Left lung (tissue), 10 donors: ENCODE data around the gene MAST2. TPM values are rescaled to one million over a fixed set of nuclear protein-coding genes. Genes with fewer than 3 reads are reported as not detected.

Experiments
- ATAC-seq: fragments of 200-7000 bp; cut with Tn5 transposase; one replicate; pipeline ENCODE4 v1.9.1; 2020; ENCODE audit warnings: moderate library complexity
- DNase-seq, 4 donors: peaks; one replicate each; pipeline ENCODE4 v3.0.0-alpha.2; 2013 to 2020
- H3K27ac ChIP-seq, 2 donors: fragments of 200-600 bp; sonication (generic) in 1 of 2; one replicate each; pipeline versions ENCODE4 v1.5.0 to v1.8.0; 2020 to 2021
- H3K27me3 ChIP-seq, 2 donors: fragments of 200-600 bp; sonication (generic) in 1 of 2; one replicate each; pipeline versions ENCODE4 v1.5.0 to v1.8.0; 2020 to 2021
- H3K36me3 ChIP-seq, 2 donors: fragments of 200-600 bp; sonication (generic) in 1 of 2; one replicate each; pipeline versions ENCODE4 v1.5.0 to v1.8.0; 2020 to 2021
- H3K4me1 ChIP-seq, 2 donors: fragments of 200-600 bp; one replicate each; pipeline ENCODE4 v1.8.0; 2021
- H3K4me3 ChIP-seq, 2 donors: fragments of 200-600 bp; sonication (generic) in 1 of 2; one replicate each; pipeline versions ENCODE4 v1.5.0 to v1.8.0; 2020 to 2021; ENCODE audit warnings: mild to moderate bottlenecking in 1 of 2
- H3K9me3 ChIP-seq, 2 donors: fragments of 200-600 bp; sonication (generic) in 1 of 2; one replicate each; pipeline versions ENCODE4 v1.5.0 to v1.8.0; 2020 to 2021
- intact Hi-C, 2 donors: fragments of 100-400 bp; cut with DNase I; formaldehyde crosslinking; loops; one replicate each; pipeline versions ENCODE4 v1.11.2 to v1.14.2; 2022
- polyA plus RNA-seq, 6 donors: library from polyadenylated mRNA; unstranded; fragments of 120-200 nt; gene quantifications; one replicate each; pipeline ENCODE4 v1.2.1, GENCODE V29; 2013; ENCODE audit not compliant: insufficient read length in 6 of 6
- total RNA-seq, 2 donors: library from RNA; stranded (reverse); fragmentation: NEBNext Ultra II Directional; extraction: Animal tissue kit (Norgen Biotek cat#: 25700); gene quantifications; one replicate each; pipeline ENCODE4 v1.2.1, GENCODE V29; 2021
- TF ChIP-seq, protein P1 (sequence below), 2 donors: fragments of 200-600 bp; sonication (generic) in 1 of 2; IDR thresholded peaks; one replicate each; pipeline versions ENCODE4 v1.5.0 to v1.8.0; 2021; ENCODE audit warnings: antibody characterized with exemption in 2 of 2
- donor health status: DM: no; HTN: yes; CAD: no.
- donor health status: DM: no; HTN: no; CAD: no.

The MAST2 gene
- total and polyA plus RNA-seq, 8 donors, result 27.3 to 74.4 (median 64.9) TPM

DNA sequence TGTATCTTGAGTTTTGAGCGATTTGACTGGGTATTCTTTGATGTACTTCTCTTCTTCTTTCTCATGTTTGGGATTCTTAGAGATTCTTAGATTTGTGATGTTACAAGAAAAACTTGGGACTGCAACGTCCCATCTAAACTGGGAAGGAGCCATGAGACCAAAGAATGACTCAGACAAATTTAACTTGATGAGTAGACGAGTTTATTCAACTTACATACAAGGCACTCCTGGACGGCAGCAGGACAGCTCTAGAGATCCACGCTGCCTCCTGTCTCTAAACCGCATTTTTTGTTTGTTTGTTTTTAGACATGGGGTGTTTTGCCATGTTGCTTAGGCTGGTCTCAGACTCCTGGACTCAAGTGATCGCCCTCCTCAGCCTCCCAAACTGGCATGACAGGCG, 191.9 kb downstream of the MAST2 start:
- Histone ChIP-seq H3K27ac (no peak overlapping the region), H3K4me1 (no peaks in the 10 kb centered on the region), H3K4me3 (no peak overlapping the region), H3K27me3 (no peaks in the 10 kb centered on the region), H3K9me3 (no peaks in the 10 kb centered on the region), H3K36me3 (peaks cover 0 to 5% of the 10 kb centered on the region in 2 donors)
- intact Hi-C loops, result no loop called here
- DNase-seq, result no peak
- no peak for ATAC-seq
- TF ChIP-seq, protein P1, sequence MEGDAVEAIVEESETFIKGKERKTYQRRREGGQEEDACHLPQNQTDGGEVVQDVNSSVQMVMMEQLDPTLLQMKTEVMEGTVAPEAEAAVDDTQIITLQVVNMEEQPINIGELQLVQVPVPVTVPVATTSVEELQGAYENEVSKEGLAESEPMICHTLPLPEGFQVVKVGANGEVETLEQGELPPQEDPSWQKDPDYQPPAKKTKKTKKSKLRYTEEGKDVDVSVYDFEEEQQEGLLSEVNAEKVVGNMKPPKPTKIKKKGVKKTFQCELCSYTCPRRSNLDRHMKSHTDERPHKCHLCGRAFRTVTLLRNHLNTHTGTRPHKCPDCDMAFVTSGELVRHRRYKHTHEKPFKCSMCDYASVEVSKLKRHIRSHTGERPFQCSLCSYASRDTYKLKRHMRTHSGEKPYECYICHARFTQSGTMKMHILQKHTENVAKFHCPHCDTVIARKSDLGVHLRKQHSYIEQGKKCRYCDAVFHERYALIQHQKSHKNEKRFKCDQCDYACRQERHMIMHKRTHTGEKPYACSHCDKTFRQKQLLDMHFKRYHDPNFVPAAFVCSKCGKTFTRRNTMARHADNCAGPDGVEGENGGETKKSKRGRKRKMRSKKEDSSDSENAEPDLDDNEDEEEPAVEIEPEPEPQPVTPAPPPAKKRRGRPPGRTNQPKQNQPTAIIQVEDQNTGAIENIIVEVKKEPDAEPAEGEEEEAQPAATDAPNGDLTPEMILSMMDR (IDR thresholded peaks at IDR 0.05), result no peak

DNA sequence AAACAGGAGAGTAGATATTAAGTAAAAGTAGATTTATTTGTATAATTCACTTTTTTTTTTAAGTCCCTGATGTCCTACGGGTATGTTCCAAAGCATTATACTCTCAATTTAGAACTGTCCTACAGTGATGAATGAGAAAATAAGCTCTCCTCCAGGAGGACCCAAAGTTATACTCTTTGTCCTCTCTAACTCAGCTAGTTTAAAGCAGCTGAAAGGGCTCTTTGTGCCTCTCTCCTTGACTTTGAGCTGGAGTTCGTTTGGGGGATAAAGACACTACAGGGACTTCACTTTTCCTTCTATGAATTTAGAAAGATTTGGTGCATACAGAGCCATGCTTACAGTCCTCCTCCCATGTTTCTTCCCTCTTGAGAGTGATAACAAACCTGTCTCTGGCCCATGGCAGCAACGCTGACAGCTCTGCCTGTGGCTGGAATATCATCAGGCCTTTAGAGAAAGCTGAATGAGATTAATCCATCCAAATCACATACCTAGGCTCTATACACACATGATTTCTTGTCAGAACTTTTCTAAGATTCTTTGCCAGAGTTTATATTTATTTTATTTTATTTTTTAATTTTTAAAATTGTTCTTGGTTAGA, 194.7 kb downstream of the MAST2 start:
- intact Hi-C loops, result no loop called here
- no peak overlapping the region for H3K4me3 ChIP-seq
- H3K36me3 ChIP-seq, result peaks cover 0 to 5% of the 10 kb centered on the region in 2 donors
- no peak overlapping the region for H3K27ac ChIP-seq
- H3K27me3 ChIP-seq, result no peaks in the 10 kb centered on the region
- peaks cover 0 to 7% of the 10 kb centered on the region in 2 donors for H3K4me1 ChIP-seq
- H3K9me3 ChIP-seq, result no peaks in the 10 kb centered on the region
- ATAC-seq (no peak), DNase-seq (no peak)
- TF ChIP-seq, protein P1 (IDR thresholded peaks at IDR 0.05), result no peak

DNA sequence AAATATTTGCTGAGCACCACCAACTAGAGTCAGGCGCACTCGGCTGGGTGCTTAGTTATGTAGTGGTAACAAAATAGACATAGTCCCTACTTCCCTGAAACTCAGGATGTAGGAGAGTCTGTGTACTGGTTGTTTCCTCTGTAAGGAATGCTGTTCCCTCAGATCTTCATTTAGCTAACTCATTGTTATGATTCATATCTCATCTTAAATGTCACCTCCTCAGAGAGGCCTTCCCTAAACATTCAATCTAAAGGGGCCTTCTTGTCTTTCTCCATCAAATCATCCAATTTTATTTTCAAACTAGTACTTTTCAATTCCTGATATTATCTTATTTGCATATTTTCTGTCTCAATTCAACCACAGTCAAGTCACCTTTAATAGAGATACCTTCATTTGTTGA, 196.1 kb downstream of the MAST2 start:
- H3K27ac ChIP-seq, result no peak overlapping the region
- ATAC-seq, result no peak
- no peaks in the 10 kb centered on the region for H3K27me3 ChIP-seq
- intact Hi-C loops, result no loop called here
- TF ChIP-seq, protein P1 (IDR thresholded peaks at IDR 0.05), result no peak
- H3K9me3 ChIP-seq, result no peaks in the 10 kb centered on the region
- DNase-seq, result no peak
- peaks cover 0 to 18% of the 10 kb centered on the region in 2 donors for H3K4me1 ChIP-seq
- peaks cover 0 to 6% of the 10 kb centered on the region in 2 donors for H3K36me3 ChIP-seq
- no peak overlapping the region for H3K4me3 ChIP-seq

DNA sequence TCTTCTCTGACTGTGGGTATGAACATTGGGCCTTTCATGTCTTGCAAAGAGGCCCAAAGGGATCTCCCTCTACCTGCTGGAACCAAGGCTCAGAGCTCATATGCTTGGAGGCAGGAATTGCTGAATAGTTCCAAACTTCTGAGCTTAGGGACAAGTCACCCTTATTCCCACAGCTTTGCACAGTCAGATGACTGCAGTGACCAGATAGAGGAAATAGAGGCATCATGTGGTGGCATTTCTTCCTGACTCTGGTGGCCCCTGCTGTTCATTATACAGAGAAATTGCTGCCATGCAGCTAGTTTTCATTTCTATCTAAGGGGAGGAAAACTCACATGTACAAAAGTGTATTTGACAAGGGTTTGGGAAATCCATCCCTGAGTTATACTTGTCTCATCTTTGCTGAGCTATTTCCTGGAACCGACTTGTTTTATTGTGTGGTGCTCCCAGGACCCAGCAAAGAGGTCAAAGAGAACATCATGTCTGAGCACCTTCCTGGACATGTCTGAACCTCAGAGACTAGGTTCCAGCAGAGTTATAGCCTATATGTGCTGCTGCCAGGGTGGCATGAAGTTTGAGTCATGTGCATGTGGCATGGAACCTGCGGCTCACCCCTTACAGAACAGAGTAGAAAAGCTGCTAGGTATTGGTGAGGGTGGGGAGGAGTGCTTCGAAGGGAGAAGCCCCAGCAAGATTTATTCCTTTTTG, 197.8 kb downstream of the MAST2 start:
- Histone ChIP-seq H3K36me3 (peaks cover 0 to 14% of the 10 kb centered on the region in 2 donors), H3K4me3 (no peak overlapping the region), H3K4me1 (peaks cover 0 to 18% of the 10 kb centered on the region in 2 donors), H3K27me3 (no peaks in the 10 kb centered on the region), H3K9me3 (no peaks in the 10 kb centered on the region), H3K27ac (no peak overlapping the region)
- TF ChIP-seq, protein P1 (IDR thresholded peaks at IDR 0.05), result no peak
- DNase-seq (no peak), ATAC-seq (peak; percentile 41)
- intact Hi-C loops, result no loop called here

DNA sequence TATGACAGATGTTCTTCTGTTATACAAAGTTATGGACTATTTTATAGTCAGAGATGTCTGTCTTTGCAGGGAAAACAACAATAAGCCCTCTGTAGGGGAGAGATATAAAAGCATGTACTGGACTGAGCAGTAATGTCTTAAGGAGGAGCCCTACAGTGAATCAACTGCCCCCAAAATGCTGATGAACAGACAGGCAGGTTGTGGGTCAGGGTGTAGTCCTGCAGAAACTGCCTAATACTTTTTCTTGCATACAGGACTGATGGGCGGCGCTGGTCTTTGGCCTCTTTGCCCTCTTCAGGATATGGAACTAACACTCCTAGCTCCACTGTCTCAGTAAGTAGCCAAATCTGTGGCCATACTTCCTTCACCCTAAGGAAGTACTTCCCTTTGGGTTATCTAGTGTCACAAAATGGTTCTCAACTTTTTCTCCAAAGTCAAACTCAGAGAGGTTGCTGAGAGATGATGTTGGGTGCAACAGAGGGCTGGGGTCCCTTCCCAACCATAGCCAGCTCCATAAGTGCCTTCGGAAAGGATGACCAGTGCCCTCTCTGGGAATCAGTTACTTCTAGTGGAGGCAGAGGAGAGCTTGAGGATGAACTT, 199.2 kb downstream of the MAST2 start:
- ATAC-seq (no peak), DNase-seq (no peak)
- no peak overlapping the region for H3K4me3 ChIP-seq
- H3K27ac ChIP-seq, result no peak overlapping the region
- no peaks in the 10 kb centered on the region for H3K9me3 ChIP-seq
- TF ChIP-seq, protein P1 (IDR thresholded peaks at IDR 0.05), result no peak
- peaks cover 0 to 28% of the 10 kb centered on the region in 2 donors for H3K36me3 ChIP-seq
- intact Hi-C loops, result no loop called here
- no peaks in the 10 kb centered on the region for H3K27me3 ChIP-seq
- H3K4me1 ChIP-seq, result peaks cover 0 to 18% of the 10 kb centered on the region in 2 donors
